GM18858 (cell line): ENCODE measurements around the gene STT3A.
A peak's percentile ranks its signal among the peaks of the same experiment; 100 is the strongest.
"Not testable (repeated sequence)": the region's sequence is repeated elsewhere in the genome, so short reads cannot be mapped to it uniquely, and the experiment has no call there.

ENCODE experiments used
- ATAC-seq: cut with Tn5 transposase; IDR thresholded peaks from one replicate; pipeline ENCODE4 v1.9.1; 2021; ENCODE audit not compliant: unreplicated experiment

Gene STT3A

GRCh38 chr11:125592305-125593113 lies at the start of gene STT3A:
TSS of gene STT3A (plus strand) at chr11:125592852. CDS start at chr11:125595916, 3,064 bp downstream.
- peak; percentile 95 for ATAC-seq

- ATAC-seq = no peak
Measured at GRCh38 chr11:125550780-125551179, 41.9 kb upstream of the STT3A start.

- no peak for ATAC-seq
Measured at GRCh38 chr11:125551835-125552342, 40.8 kb upstream of the STT3A start.

- ATAC-seq = no peak
Measured at GRCh38 chr11:125552927-125553326, 39.7 kb upstream of the STT3A start.

- ATAC-seq = no peak
Measured at GRCh38 chr11:125553357-125553756, 39.3 kb upstream of the STT3A start.

- no peak for ATAC-seq
Measured at GRCh38 chr11:125554038-125554437, 38.6 kb upstream of the STT3A start.

- no peak for ATAC-seq
Measured at GRCh38 chr11:125559888-125560287, 32.8 kb upstream of the STT3A start.

- ATAC-seq = no peak
Measured at GRCh38 chr11:125561924-125562323, 30.7 kb upstream of the STT3A start.

- no peak for ATAC-seq
Measured at GRCh38 chr11:125562430-125562829, 30.2 kb upstream of the STT3A start.

- ATAC-seq = no peak
Measured at GRCh38 chr11:125564357-125564756, 28.3 kb upstream of the STT3A start.

GRCh38 chr11:125566235-125566634 lies 26.4 kb upstream of the STT3A start:
- ATAC-seq = no peak

GRCh38 chr11:125568970-125569914 lies 23.4 kb upstream of the STT3A start, which contains the start of gene EI24:
TSS of gene EI24 (plus strand) at chr11:125569477. CDS start at chr11:125572528, 3,051 bp downstream.
- ATAC-seq = peak; percentile 88

GRCh38 chr11:125569915-125570621 lies 22.6 kb upstream of the STT3A start:
- no peak for ATAC-seq

GRCh38 chr11:125570952-125571351 lies 21.7 kb upstream of the STT3A start:
- ATAC-seq = no peak

- no peak for ATAC-seq
Measured at GRCh38 chr11:125572916-125573315, 19.7 kb upstream of the STT3A start.

- not testable (repeated sequence) for ATAC-seq
Measured at GRCh38 chr11:125577181-125577580, 15.5 kb upstream of the STT3A start.

GRCh38 chr11:125578783-125579182 lies 13.9 kb upstream of the STT3A start:
- ATAC-seq = no peak

- ATAC-seq = no peak
Measured at GRCh38 chr11:125579811-125580210, 12.8 kb upstream of the STT3A start.

GRCh38 chr11:125583496-125583895 lies 9.2 kb upstream of the STT3A start:
- no peak for ATAC-seq

- no peak for ATAC-seq
Measured at GRCh38 chr11:125585487-125585886, 7.2 kb upstream of the STT3A start.

- ATAC-seq = no peak
Measured at GRCh38 chr11:125586623-125587022, 6.0 kb upstream of the STT3A start.
